T-helper 2 cell (primary cell): Measurements from ENCODE around the gene XPR1.
"Not testable (repeated sequence)": the region's sequence is repeated elsewhere in the genome, so short reads cannot be mapped to it uniquely, and the experiment has no call there.

ENCODE experiments used
- DNase-seq, 5 experiments: peaks; one replicate each; pipeline versions ENCODE4 v3.0.0 to v3.0.0-alpha.2; 2012 to 2022

XPR1 gene

GRCh38 chr1:180786624-180787023 lies 154.8 kb downstream of the XPR1 start:
- DNase-seq: no peak

- no peak for DNase-seq
Observed at GRCh38 chr1:180787628-180788307, 155.9 kb downstream of the XPR1 start.

GRCh38 chr1:180789460-180789859 lies 157.6 kb downstream of the XPR1 start:
- no peak for DNase-seq

GRCh38 chr1:180791152-180791551 lies 159.3 kb downstream of the XPR1 start:
- not testable (repeated sequence) for DNase-seq

GRCh38 chr1:180791806-180792205 lies 160.0 kb downstream of the XPR1 start:
- DNase-seq: peak in 1 of 5 experiments; percentile 6

GRCh38 chr1:180793451-180793850 lies 161.6 kb downstream of the XPR1 start:
- no peak for DNase-seq

- no peak for DNase-seq
Observed at GRCh38 chr1:180796897-180797640, 165.2 kb downstream of the XPR1 start.

- no peak for DNase-seq
Observed at GRCh38 chr1:180800945-180801344, 169.1 kb downstream of the XPR1 start.

GRCh38 chr1:180802813-180803212 lies 171.0 kb downstream of the XPR1 start:
- DNase-seq: no peak

- DNase-seq: no peak
Observed at GRCh38 chr1:180805316-180805715, 173.5 kb downstream of the XPR1 start.

GRCh38 chr1:180811298-180811697 lies 179.5 kb downstream of the XPR1 start:
- no peak for DNase-seq

GRCh38 chr1:180811886-180812285 lies 180.1 kb downstream of the XPR1 start:
- DNase-seq: no peak

- no peak for DNase-seq
Observed at GRCh38 chr1:180814258-180814657, 182.4 kb downstream of the XPR1 start.

- DNase-seq: no peak
Observed at GRCh38 chr1:180815188-180815587, 183.4 kb downstream of the XPR1 start.

GRCh38 chr1:180816132-180816531 lies 184.3 kb downstream of the XPR1 start:
- no peak for DNase-seq

GRCh38 chr1:180821970-180822369 lies 190.1 kb downstream of the XPR1 start:
- no peak for DNase-seq

- DNase-seq: not testable (repeated sequence)
Observed at GRCh38 chr1:180831507-180831906, 199.7 kb downstream of the XPR1 start.

- not testable (repeated sequence) for DNase-seq
Observed at GRCh38 chr1:180833180-180833579, 201.4 kb downstream of the XPR1 start.

GRCh38 chr1:180836449-180836848 lies 204.6 kb downstream of the XPR1 start:
- no peak for DNase-seq

GRCh38 chr1:180837020-180837419 lies 205.2 kb downstream of the XPR1 start:
- DNase-seq: no peak

GRCh38 chr1:180838535-180838934 lies 206.7 kb downstream of the XPR1 start:
- DNase-seq: no peak

- DNase-seq: no peak
Observed at GRCh38 chr1:180839547-180839946, 207.7 kb downstream of the XPR1 start.

GRCh38 chr1:180841415-180841814 lies 209.6 kb downstream of the XPR1 start:
- DNase-seq: no peak

- no peak for DNase-seq
Observed at GRCh38 chr1:180842052-180842451, 210.2 kb downstream of the XPR1 start.
